SK-N-SH treated with all-trans-retinoic acid at 6 μM for 48 hours (cell line): ENCODE data around the gene PTGER4.

Source experiments
- ATAC-seq: fragments of 200-7000 bp; cut with Tn5 transposase; 3 replicates; pipeline ENCODE4 v1.9.1; 2020; ENCODE audit warnings: mild to moderate bottlenecking, moderate library complexity
- ARNTL ChIP-seq: fragments of 450-650 bp; formaldehyde crosslinking; IDR thresholded peaks from 2 replicates; pipeline ENCODE4 v1.5.0; 2020; ENCODE audit warnings: low read depth, mild to moderate bottlenecking, moderate library complexity, borderline replicate concordance
- BACH2 ChIP-seq: fragments of 250-450 bp; sonication (Bioruptor Pico); IDR thresholded peaks from 2 replicates; pipeline ENCODE4 v1.9.0; 2021; ENCODE audit warnings: mild to moderate bottlenecking, borderline replicate concordance
- CSDC2 ChIP-seq: fragments of 250-450 bp; sonication (Bioruptor Pico); IDR thresholded peaks from 2 replicates; pipeline ENCODE4 v1.5.0; 2020; ENCODE audit warnings: mild to moderate bottlenecking, moderate library complexity
- CSRNP3 ChIP-seq: fragments of 250-450 bp; sonication (Bioruptor Pico); IDR thresholded peaks from 2 replicates; pipeline ENCODE4 v1.5.1; 2021; ENCODE audit warnings: mild to moderate bottlenecking, moderate library complexity
- ESRRG ChIP-seq: fragments of 250-450 bp; sonication (Bioruptor Pico); IDR thresholded peaks from 2 replicates; pipeline ENCODE4 v1.6.1; 2021; ENCODE audit warnings: mild to moderate bottlenecking
- GLIS3 ChIP-seq: fragments of 250-450 bp; sonication (Bioruptor Pico); IDR thresholded peaks from 2 replicates; pipeline ENCODE4 v1.5.0; 2020; ENCODE audit warnings: mild to moderate bottlenecking, moderate library complexity
- PATZ1 ChIP-seq: fragments of 250-450 bp; sonication (Bioruptor Pico); IDR thresholded peaks from 2 replicates; pipeline ENCODE4 v1.8.0; 2020; ENCODE audit warnings: mild to moderate bottlenecking, moderate library complexity, borderline replicate concordance
- POU6F1 ChIP-seq: fragments of 250-450 bp; sonication (Bioruptor Pico); IDR thresholded peaks from 2 replicates; pipeline ENCODE4 v1.8.0; 2021; ENCODE audit warnings: low read depth, mild to moderate bottlenecking, moderate library complexity, borderline replicate concordance
- PPARA ChIP-seq: fragments of 250-450 bp; sonication (Bioruptor Pico); IDR thresholded peaks from 2 replicates; pipeline ENCODE4 v1.5.0; 2020; ENCODE audit warnings: mild to moderate bottlenecking, borderline replicate concordance
- RARB ChIP-seq: fragments of 250-450 bp; sonication (Bioruptor Pico); IDR thresholded peaks from 2 replicates; pipeline ENCODE4 v1.8.0; 2021; ENCODE audit warnings: mild to moderate bottlenecking, moderate library complexity
- SNAI2 ChIP-seq: fragments of 250-450 bp; sonication (Bioruptor Pico); IDR thresholded peaks from 2 replicates; pipeline ENCODE4 v1.5.0; 2020; ENCODE audit warnings: mild to moderate bottlenecking, moderate library complexity
- TCF4 ChIP-seq: fragments of 250-450 bp; sonication (Bioruptor Pico); IDR thresholded peaks from 2 replicates; pipeline ENCODE4 v1.8.0; 2021; ENCODE audit warnings: mild to moderate bottlenecking, moderate library complexity, borderline replicate concordance
- TOX ChIP-seq: fragments of 250-450 bp; sonication (Bioruptor Pico); IDR thresholded peaks from 2 replicates; pipeline ENCODE4 v1.8.0; 2021; ENCODE audit warnings: mild to moderate bottlenecking, moderate library complexity, borderline replicate concordance
- TSHZ2 ChIP-seq: fragments of 250-450 bp; sonication (Bioruptor Pico); IDR thresholded peaks from 2 replicates; pipeline ENCODE4 v1.5.0; 2020; ENCODE audit warnings: mild to moderate bottlenecking, moderate library complexity
- ZC3H10 ChIP-seq: fragments of 250-450 bp; sonication (Bioruptor Pico); IDR thresholded peaks from 2 replicates; pipeline ENCODE4 v1.5.1; 2021; ENCODE audit warnings: mild to moderate bottlenecking, moderate library complexity
- ZFP3 ChIP-seq: fragments of 250-450 bp; sonication (Bioruptor Pico); IDR thresholded peaks from 2 replicates; pipeline ENCODE4 v1.5.0; 2020; ENCODE audit warnings: mild to moderate bottlenecking, moderate library complexity
- ZNF565 ChIP-seq: fragments of 450-650 bp; formaldehyde crosslinking; conservative IDR thresholded peaks from 2 replicates; pipeline ENCODE4 v1.5.0; 2020; ENCODE audit warnings: low read depth, mild to moderate bottlenecking, moderate library complexity
- ZNF70 ChIP-seq: fragments of 450-650 bp; formaldehyde crosslinking; IDR thresholded peaks from 2 replicates; pipeline ENCODE4 v1.5.0; 2020; ENCODE audit warnings: mild to moderate bottlenecking, moderate library complexity
- ZNF8 ChIP-seq: fragments of 450-650 bp; formaldehyde crosslinking; IDR thresholded peaks from 2 replicates; pipeline ENCODE4 v1.5.0; 2020; ENCODE audit warnings: mild to moderate bottlenecking, moderate library complexity

The PTGER4 gene

DNA sequence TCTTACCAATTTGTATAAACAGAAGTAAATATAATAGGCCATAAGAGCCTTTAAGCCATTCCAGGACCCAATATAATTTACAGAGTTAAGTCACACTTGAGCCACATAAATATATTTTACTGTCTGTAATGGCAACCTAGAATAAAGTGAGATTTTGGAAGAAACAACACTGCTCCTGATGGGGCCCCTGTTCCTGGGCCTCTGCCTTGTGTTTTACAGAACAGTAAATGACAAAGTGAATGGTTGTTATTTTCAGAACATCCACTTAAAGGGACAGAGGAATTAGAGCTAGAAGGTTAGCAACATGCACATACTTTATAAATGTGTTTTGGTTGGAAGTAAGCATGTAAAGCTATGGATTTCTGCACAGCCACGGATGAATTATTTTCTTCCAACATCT, 3.6 kb downstream of the PTGER4 start:
- no peak for ATAC-seq
- TF ChIP-seq ARNTL (no peak), GLIS3 (no peak), POU6F1 (CRISPR knock-in tag) (no peak), ZNF565 (no peak), ESRRG (no peak), ZC3H10 (no peak), RARB (CRISPR knock-in tag) (no peak), TSHZ2 (no peak), PPARA (no peak), ZFP3 (CRISPR knock-in tag) (no peak)

DNA sequence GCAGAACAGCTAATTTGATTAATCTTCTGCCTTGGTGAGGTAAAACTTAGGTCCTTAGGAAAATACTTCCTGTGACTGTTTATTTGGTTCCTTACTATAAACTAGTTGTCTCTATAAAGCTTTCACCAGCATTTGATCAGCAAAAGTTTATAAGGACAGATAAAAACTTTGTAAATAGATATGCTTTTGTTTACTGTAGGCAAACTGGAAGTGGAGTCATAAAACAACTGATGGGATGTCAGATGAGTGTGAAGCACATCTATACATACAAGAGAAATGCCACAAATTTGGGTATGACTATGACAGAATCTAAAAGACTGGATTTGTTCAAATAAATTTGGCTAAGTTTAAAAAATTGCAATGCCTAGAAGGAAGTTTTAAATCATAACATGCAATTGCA, 5.5 kb downstream of the PTGER4 start:
- TF ChIP-seq ZNF8 = no peak
- no peak for TF ChIP-seq ZFP3 (CRISPR knock-in tag)
- no peak for TF ChIP-seq TCF4
- TF ChIP-seq GLIS3 = no peak
- no peak for TF ChIP-seq ZNF565
- no peak for TF ChIP-seq PATZ1 (CRISPR knock-in tag)
- TF ChIP-seq, all 23 proteins: peak for 0

DNA sequence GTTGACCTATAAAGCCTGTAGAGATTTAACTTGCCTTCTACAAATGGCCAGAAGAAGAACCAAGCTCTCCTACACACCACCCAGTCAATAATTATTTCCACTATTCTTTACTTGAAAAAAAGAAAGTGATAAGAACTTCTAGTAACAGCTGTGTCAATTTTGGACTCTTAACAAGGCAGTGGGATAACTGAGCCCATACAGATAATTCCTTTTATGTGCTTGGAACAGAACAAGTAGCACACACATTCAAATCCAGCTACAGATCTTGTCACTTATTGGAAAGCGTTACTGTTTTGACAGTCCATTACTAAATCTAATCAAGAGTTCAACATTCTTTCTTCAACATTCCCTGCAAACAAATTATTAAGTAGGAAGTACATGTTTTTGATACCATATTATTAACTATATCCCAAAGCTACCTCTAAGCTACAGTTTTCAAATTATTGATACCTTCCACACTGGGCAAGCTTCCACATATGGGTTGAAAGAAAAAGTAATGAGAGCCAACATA, 6.3 kb downstream of the PTGER4 start:
- TF ChIP-seq BACH2 (CRISPR knock-in tag) = no peak
- TF ChIP-seq PPARA = no peak
- TF ChIP-seq ZNF565 = no peak
- no peak for TF ChIP-seq TSHZ2
- TF ChIP-seq ESRRG = no peak
- TF ChIP-seq SNAI2 (CRISPR knock-in tag) = no peak
- no peak for TF ChIP-seq ZNF70 (CRISPR knock-in tag)
- no peak for TF ChIP-seq PATZ1 (CRISPR knock-in tag)
- no peak for TF ChIP-seq ARNTL
- no peak for TF ChIP-seq POU6F1 (CRISPR knock-in tag)
- no peak for TF ChIP-seq CSDC2 (CRISPR knock-in tag)
- no peak for TF ChIP-seq TOX (CRISPR knock-in tag)
- TF ChIP-seq ZC3H10 = no peak
- TF ChIP-seq RARB (CRISPR knock-in tag) = no peak
- no peak for TF ChIP-seq CSRNP3 (CRISPR knock-in tag)
- TF ChIP-seq ZFP3 (CRISPR knock-in tag) = no peak
- no peak for ATAC-seq

More for the DNA sequence above, 5.5 kb downstream of the PTGER4 start:
- no peak for ATAC-seq
